H9 (cell line): ENCODE measurements around the gene BORCS8. TPM values are rescaled to one million over a fixed set of nuclear protein-coding genes. Genes with fewer than 3 reads are reported as not detected.

Experiments used
- DNase-seq: peaks from one replicate; pipeline ENCODE4 v3.0.0-alpha.2; 2017
- H2AFZ ChIP-seq: one replicate; pipeline ENCODE4 v1.6.1; 2013; ENCODE audit warnings: mild to moderate bottlenecking, low read length, control low read depth, moderate library complexity
- H2AK5ac ChIP-seq: 2 replicates; pipeline ENCODE4 v1.6.1; 2013; ENCODE audit warnings: low read length, control low read depth, mixed read lengths; ENCODE audit not compliant: insufficient read length
- H2BK120ac ChIP-seq: one replicate; pipeline ENCODE4 v1.6.1; 2013; ENCODE audit warnings: low read depth, mild to moderate bottlenecking, low read length, control low read depth, inconsistent platforms; ENCODE audit not compliant: poor library complexity, severe bottlenecking
- H2BK12ac ChIP-seq: 2 replicates; pipeline ENCODE4 v1.6.1; 2013; ENCODE audit warnings: low read length, control low read depth, mixed read lengths, low read depth; ENCODE audit not compliant: insufficient read length
- H2BK15ac ChIP-seq: 2 replicates; pipeline ENCODE4 v1.6.1; 2013; ENCODE audit warnings: low read depth, low read length, control low read depth
- H2BK20ac ChIP-seq: one replicate; pipeline ENCODE4 v1.6.1; 2013; ENCODE audit warnings: low read depth, mild to moderate bottlenecking, low read length, control low read depth, inconsistent platforms; ENCODE audit not compliant: poor library complexity, severe bottlenecking
- H2BK5ac ChIP-seq: 2 replicates; pipeline ENCODE4 v1.6.1; 2013; ENCODE audit warnings: low read length, control low read depth, mixed read lengths; ENCODE audit not compliant: insufficient read length
- H3K14ac ChIP-seq: 2 replicates; pipeline ENCODE4 v1.6.1; 2013; ENCODE audit warnings: low read length, control low read depth; ENCODE audit not compliant: insufficient read depth
- H3K18ac ChIP-seq: 2 replicates; pipeline ENCODE4 v1.6.1; 2013; ENCODE audit warnings: low read depth, mild to moderate bottlenecking, mixed read lengths, low read length, control low read depth; ENCODE audit not compliant: insufficient read length
- H3K23ac ChIP-seq: 2 replicates; pipeline ENCODE4 v1.6.1; 2013; ENCODE audit warnings: low read length, control low read depth, mixed read lengths, low read depth; ENCODE audit not compliant: insufficient read length
- H3K23me2 ChIP-seq: 2 replicates; pipeline ENCODE4 v1.6.1; 2013; ENCODE audit warnings: low read depth, mild to moderate bottlenecking, mixed read lengths, low read length, control low read depth; ENCODE audit not compliant: insufficient read length, poor library complexity, severe bottlenecking
- H3K27ac ChIP-seq: 2 replicates; pipeline ENCODE4 v1.5.1; 2013; ENCODE audit warnings: low read length, control low read depth, mixed read lengths, low read depth; ENCODE audit not compliant: insufficient read length
- H3K27me3 ChIP-seq: 2 replicates; pipeline ENCODE4 v1.6.1; 2013; ENCODE audit warnings: low read length, control low read depth, inconsistent platforms; ENCODE audit not compliant: insufficient read depth
- H3K4ac ChIP-seq: 2 replicates; pipeline ENCODE4 v1.6.1; 2013; ENCODE audit warnings: low read depth, mild to moderate bottlenecking, control low read depth, inconsistent platforms, low read length, moderate library complexity
- H3K4me1 ChIP-seq: 2 replicates; pipeline ENCODE4 v1.6.1; 2013; ENCODE audit warnings: low read length, control low read depth, inconsistent platforms; ENCODE audit not compliant: insufficient read depth
- H3K4me2 ChIP-seq: 2 replicates; pipeline ENCODE4 v1.6.1; 2013; ENCODE audit warnings: low read length, control low read depth, mixed read lengths; ENCODE audit not compliant: insufficient read length, insufficient read depth
- H3K56ac ChIP-seq: 2 replicates; pipeline ENCODE4 v1.6.1; 2013; ENCODE audit warnings: low read depth, mild to moderate bottlenecking, mixed read lengths, low read length, control low read depth; ENCODE audit not compliant: insufficient read length
- H3K79me1 ChIP-seq: 2 replicates; pipeline ENCODE4 v1.6.1; 2013; ENCODE audit warnings: low read depth, mild to moderate bottlenecking, moderate library complexity, low read length, control low read depth, inconsistent platforms; ENCODE audit not compliant: insufficient read depth, poor library complexity, severe bottlenecking
- H3K79me2 ChIP-seq: 2 replicates; pipeline ENCODE4 v1.6.1; 2013; ENCODE audit warnings: low read length, control low read depth, inconsistent platforms; ENCODE audit not compliant: insufficient read depth
- H3K9ac ChIP-seq: 2 replicates; pipeline ENCODE4 v1.6.1; 2013; ENCODE audit warnings: low read length, control low read depth, mixed read lengths; ENCODE audit not compliant: insufficient read length; ENCODE audit errors: extremely low read depth
- H3K9me3 ChIP-seq: one replicate; pipeline ENCODE4 v1.6.1; 2013; ENCODE audit warnings: low read depth, low read length, inconsistent platforms; ENCODE audit not compliant: control insufficient read depth
- H3T11ph ChIP-seq: one replicate; pipeline ENCODE4 v1.6.1; 2013; ENCODE audit warnings: mild to moderate bottlenecking, low read length, control low read depth, inconsistent platforms
- H4K20me1 ChIP-seq: one replicate; pipeline ENCODE4 v1.6.1; 2013; ENCODE audit not compliant: control insufficient read depth, insufficient read length, insufficient read depth
- H4K5ac ChIP-seq: 2 replicates; pipeline ENCODE4 v1.6.1; 2013; ENCODE audit warnings: low read depth, mild to moderate bottlenecking, mixed read lengths, low read length, control low read depth; ENCODE audit not compliant: insufficient read length
- H4K8ac ChIP-seq: replicated peaks from 2 replicates; pipeline ENCODE4 v1.6.1; 2013; ENCODE audit warnings: low read length, control low read depth, mixed read lengths, low read depth; ENCODE audit not compliant: insufficient read length
- H4K91ac ChIP-seq: 2 replicates; pipeline ENCODE4 v1.6.1; 2013; ENCODE audit warnings: low read depth, mild to moderate bottlenecking, moderate library complexity, mixed read lengths, low read length, control low read depth; ENCODE audit not compliant: insufficient read length
- H3K27ac Mint-ChIP-seq, 3 experiments: 2 replicates in 2 of 3; 3 replicates in 1 of 3; pipeline ENCODE4 v1.8.0; 2020 to 2021; ENCODE audit warnings: mixed read lengths in 3 of 3, mild to moderate bottlenecking in 1 of 3, moderate library complexity in 1 of 3
- H3K27me3 Mint-ChIP-seq: 2 replicates; pipeline ENCODE4 v1.8.0; 2021; ENCODE audit warnings: low read depth, mild to moderate bottlenecking, moderate library complexity, mixed read lengths
- H3K36me3 Mint-ChIP-seq, 3 experiments: 2 replicates in 2 of 3; 3 replicates in 1 of 3; pipeline ENCODE4 v1.8.0; 2020 to 2021; ENCODE audit warnings: low read depth in 3 of 3, mixed read lengths in 3 of 3; ENCODE audit not compliant: insufficient read depth in 1 of 3
- H3K4me1 Mint-ChIP-seq, 2 experiments: 2 replicates each; pipeline ENCODE4 v1.8.0; 2020; ENCODE audit warnings: mixed read lengths in 2 of 2
- H3K4me3 Mint-ChIP-seq, 2 experiments: 2 replicates in 1 of 2; 3 replicates in 1 of 2; pipeline ENCODE4 v1.8.0; 2020 to 2021; ENCODE audit warnings: mild to moderate bottlenecking in 2 of 2, mixed read lengths in 2 of 2, moderate library complexity in 1 of 2
- H3K9me3 Mint-ChIP-seq, 2 experiments: 2 replicates in 1 of 2; 3 replicates in 1 of 2; pipeline ENCODE4 v1.8.0; 2020; ENCODE audit warnings: mild to moderate bottlenecking in 2 of 2, mixed read lengths in 2 of 2, moderate library complexity in 1 of 2
- WGBS: extraction: QIAGEN DNeasy Blood & Tissue Kit; methylation state at CpG from one replicate; pipeline ENCODE4 v1.1.7; 2013; ENCODE audit warnings: missing lambda C conversion rate, low lambda C conversion rate, mixed read lengths; ENCODE audit not compliant: insufficient read length; ENCODE audit errors: extremely low coverage; 5-methylcytosine and 5-hydroxymethylcytosine counted together
- total RNA-seq: library from RNA; stranded (reverse); gene quantifications from 2 replicates; pipeline ENCODE4 v1.2.1, GENCODE V29; 2021
- TF ChIP-seq, protein P1 (sequence below): fragments of 200-600 bp; sonication (generic); conservative IDR thresholded peaks from 3 replicates; pipeline ENCODE4 v1.8.0; 2021; ENCODE audit warnings: antibody characterized with exemption, mild to moderate bottlenecking

BORCS8 gene
- total RNA-seq, 1 experiment from 2014 or later: 20.4 TPM

DNA sequence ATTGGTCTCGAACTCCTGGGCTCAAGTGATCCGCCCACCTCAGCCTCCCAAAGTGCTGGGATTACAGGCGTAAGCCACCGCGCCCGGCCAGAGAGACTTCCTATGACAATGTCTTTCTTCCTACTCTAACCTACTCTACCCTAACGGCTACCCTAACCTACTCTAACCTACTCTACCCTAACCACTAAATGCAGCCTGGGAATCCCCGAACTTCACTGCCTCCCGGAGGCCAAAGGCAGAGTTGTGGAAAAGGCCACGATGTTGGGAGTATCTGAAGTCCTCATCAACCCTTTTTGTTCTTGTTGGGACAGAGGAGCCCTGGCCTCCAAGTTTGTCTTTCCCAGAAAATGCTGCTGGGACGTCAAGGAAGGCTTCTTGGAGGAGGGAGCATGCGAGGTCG, 12.2 kb upstream of the BORCS8 start:
- H3K4me1 ChIP-seq: no peaks in the 10 kb centered on the region
- Mint-ChIP-seq H3K36me3 (peaks cover 0 to 23% (median 18%) of the 10 kb centered on the region in 3 experiments), H3K9me3 (peaks cover 0 to 9% of the 10 kb centered on the region in 2 experiments; a peak in 3 of 5 replicates), H3K27ac (no peak overlapping the region; a peak in 1 of 7 replicates), H3K4me3 (peak overlapping the region in 1 of 2 experiments; percentile 92; a peak in 3 of 5 replicates), H3K4me1 (peaks cover 14 to 25% of the 10 kb centered on the region in 2 experiments), H3K27me3 (peaks cover 62% of the 10 kb centered on the region)
- no peak overlapping the region for H3K14ac ChIP-seq
- H4K91ac ChIP-seq: no peak overlapping the region
- no peak overlapping the region for H3K56ac ChIP-seq
- no peak overlapping the region for H2BK5ac ChIP-seq
- no peak overlapping the region for H3K23ac ChIP-seq
- H2BK120ac ChIP-seq: no peak overlapping the region
- no peak overlapping the region for H2AFZ ChIP-seq
- H4K8ac ChIP-seq: no peak overlapping the region
- no peak overlapping the region for H3T11ph ChIP-seq
- H2BK20ac ChIP-seq: no peak overlapping the region
- H3K18ac ChIP-seq: no peak overlapping the region
- H3K79me1 ChIP-seq: no peaks in the 10 kb centered on the region
- no CpG with 5 or more reads among the region's 13 CpGs for WGBS
- no peak overlapping the region for H3K4me2 ChIP-seq
- H3K27me3 ChIP-seq: peaks cover 21% of the 10 kb centered on the region; the same call in 1 of the 2 replicates
- H3K9ac ChIP-seq: no peak overlapping the region
- no peak overlapping the region for H3K27ac ChIP-seq
- peak; percentile 50 for DNase-seq
- no peak overlapping the region for H2AK5ac ChIP-seq
- H2BK15ac ChIP-seq: no peak overlapping the region
- no peaks in the 10 kb centered on the region for H3K79me2 ChIP-seq
- no peaks in the 10 kb centered on the region for H4K20me1 ChIP-seq
- H4K5ac ChIP-seq: no peak overlapping the region
- peaks cover 7% of the 10 kb centered on the region for H3K23me2 ChIP-seq
- no peaks in the 10 kb centered on the region for H3K9me3 ChIP-seq
- TF ChIP-seq, protein P1, sequence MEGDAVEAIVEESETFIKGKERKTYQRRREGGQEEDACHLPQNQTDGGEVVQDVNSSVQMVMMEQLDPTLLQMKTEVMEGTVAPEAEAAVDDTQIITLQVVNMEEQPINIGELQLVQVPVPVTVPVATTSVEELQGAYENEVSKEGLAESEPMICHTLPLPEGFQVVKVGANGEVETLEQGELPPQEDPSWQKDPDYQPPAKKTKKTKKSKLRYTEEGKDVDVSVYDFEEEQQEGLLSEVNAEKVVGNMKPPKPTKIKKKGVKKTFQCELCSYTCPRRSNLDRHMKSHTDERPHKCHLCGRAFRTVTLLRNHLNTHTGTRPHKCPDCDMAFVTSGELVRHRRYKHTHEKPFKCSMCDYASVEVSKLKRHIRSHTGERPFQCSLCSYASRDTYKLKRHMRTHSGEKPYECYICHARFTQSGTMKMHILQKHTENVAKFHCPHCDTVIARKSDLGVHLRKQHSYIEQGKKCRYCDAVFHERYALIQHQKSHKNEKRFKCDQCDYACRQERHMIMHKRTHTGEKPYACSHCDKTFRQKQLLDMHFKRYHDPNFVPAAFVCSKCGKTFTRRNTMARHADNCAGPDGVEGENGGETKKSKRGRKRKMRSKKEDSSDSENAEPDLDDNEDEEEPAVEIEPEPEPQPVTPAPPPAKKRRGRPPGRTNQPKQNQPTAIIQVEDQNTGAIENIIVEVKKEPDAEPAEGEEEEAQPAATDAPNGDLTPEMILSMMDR: no peak; the same call in 2 of the 3 replicates
- no peak overlapping the region for H3K4ac ChIP-seq
- H2BK12ac ChIP-seq: no peak overlapping the region
